Heart right ventricle (tissue), 16 donors: Measurements from ENCODE around the gene CNTNAP4. TPM values are rescaled to one million over a fixed set of nuclear protein-coding genes. Genes with fewer than 3 reads are reported as not detected.

Source experiments
- ATAC-seq, 8 donors: fragments of 200-7000 bp; cut with Tn5 transposase; one replicate each; pipeline ENCODE4 v1.9.1; 2020; ENCODE audit warnings: mild to moderate bottlenecking in 8 of 8, moderate library complexity in 8 of 8, moderate number of reproducible peaks in 1 of 8
- DNase-seq, 2 donors: peaks; one replicate each; pipeline ENCODE4 v3.0.0-alpha.2; 2020
- H3K27ac ChIP-seq, 10 donors: fragments of 200-600 bp; sonication (generic) in 2 of 10; one replicate each; pipeline versions ENCODE4 v1.5.0 to v1.8.0; 2020 to 2022; ENCODE audit warnings: mild to moderate bottlenecking in 3 of 10
- H3K27me3 ChIP-seq, 7 donors: fragments of 200-600 bp; one replicate each; pipeline ENCODE4 v1.8.0; 2021 to 2022; ENCODE audit warnings: mild to moderate bottlenecking in 2 of 7
- H3K36me3 ChIP-seq, 9 donors: fragments of 200-600 bp; sonication (generic) in 1 of 9; one replicate each; pipeline versions ENCODE4 v1.5.0 to v1.8.0; 2020 to 2022; ENCODE audit warnings: mild to moderate bottlenecking in 2 of 9
- H3K4me1 ChIP-seq, 9 donors: fragments of 200-600 bp; sonication (generic) in 1 of 9; one replicate each; pipeline versions ENCODE4 v1.5.0 to v1.8.0; 2020 to 2022; ENCODE audit warnings: mild to moderate bottlenecking in 4 of 9
- H3K4me3 ChIP-seq, 10 donors: fragments of 200-600 bp; sonication (generic) in 2 of 10; one replicate each; pipeline versions ENCODE4 v1.5.0 to v1.8.0; 2020 to 2022; ENCODE audit warnings: mild to moderate bottlenecking in 7 of 10, moderate library complexity in 2 of 10
- H3K9me3 ChIP-seq, 11 donors: fragments of 200-600 bp in 10 of 11; sonication (generic) in 2 of 11; one replicate each; pipeline versions ENCODE4 v1.5.0 to v1.8.0; 2013 to 2022; ENCODE audit warnings: mild to moderate bottlenecking in 2 of 11, control low read depth in 1 of 11, moderate library complexity in 1 of 11
- CTCF ChIP-seq, 9 donors: fragments of 200-600 bp; sonication (generic) in 2 of 9; IDR thresholded peaks; one replicate each; pipeline versions ENCODE4 v1.5.0 to v1.8.0; 2021 to 2022; ENCODE audit warnings: antibody characterized with exemption in 9 of 9, mild to moderate bottlenecking in 5 of 9, moderate library complexity in 1 of 9
- WGBS, 2 donors: extraction: QIAGEN DNeasy Blood & Tissue Kit; methylation state at CpG; one replicate each; pipeline ENCODE4 v1.1.7; 2013; ENCODE audit warnings: inconsistent platforms in 1 of 2; 5-methylcytosine and 5-hydroxymethylcytosine counted together
- intact Hi-C, 10 donors: fragments of 100-400 bp; cut with DNase I; formaldehyde crosslinking; loops; one replicate each; pipeline versions ENCODE4 v1.11.1 to v1.14.2; 2022
- polyA plus RNA-seq, 2 donors: library from polyadenylated mRNA; stranded (reverse); fragments of 200-250 nt; gene quantifications; one replicate each; pipeline ENCODE4 v1.2.3, GENCODE V29; 2013
- total RNA-seq, 10 donors: library from RNA; stranded (reverse); fragmentation: NEBNext Ultra II Directional in 3 of 10; extraction: Animal tissue kit (Norgen Biotek cat#: 25700) in 3 of 10; gene quantifications; one replicate each; pipeline versions ENCODE4 v1.2.1 to v1.2.4, GENCODE V29; 2021 to 2023
- donor health status: Arrhythmogenic right ventricular cardiomyopathy.
- donor health status: ischemic (EF 13 %, LVEDD 7.1; RV severe dilation, severe dysfunction).
- donor health status: healthy with polysubstance abuse.
- donor health status: DM: no; HTN: yes; CAD: no.
- donor health status: DM: no; HTN: no; CAD: no.
- donor health status: ischemic (EF 25% LVEDD 6.9; RV normal size, moderate dysfunction).
- donor health status: ischemic (EF 25% LVEDD 5.7; RV mildly dilated, moderate dysfunction).
- donor health status: healthy.
- donor health status: DM: yes; HTN: yes; CAD: no.
- donor health status: Ischemic cardiomyopathy.
- donor health status: ischemic (EF 35%, LVEDD 5.7; RV mildly dilated, moderate dysfunction).
- donor health status: nonischemic (EF 11% LVEDD 7.7; RV severe dilation, severe dysfunction).
- donor health status: DM: yes; HTN: yes; CAD: no.
- donor health status: PGD.
- donor health status: ischemic (EF 29% LVEDD 5.4; RV normal size, mild dysfunction).
- donor health status: nonischemic (EF 23%, LVEDD 6.1; RV moderate dilation, normal function).

CNTNAP4 gene
- total and polyA plus RNA-seq, 12 donors, result not detected

- no peaks in the 10 kb centered on the region for H3K9me3 ChIP-seq
- DNase-seq, result no peak
- H3K4me1 ChIP-seq, result no peaks in the 10 kb centered on the region
- no peak overlapping the region for H3K27ac ChIP-seq
- intact Hi-C loops, result no loop called here
- H3K36me3 ChIP-seq, result no peaks in the 10 kb centered on the region
- H3K27me3 ChIP-seq, result peaks cover 0 to 2% (median 0%) of the 10 kb centered on the region in 7 donors
- no peak for TF ChIP-seq CTCF (IDR thresholded peaks at IDR 0.05)
- no peak overlapping the region for H3K4me3 ChIP-seq
- WGBS, 2 donors, result 80 to 81% methylated on average over 3 of the region's 3 CpGs
- ATAC-seq, result no peak
These were observed 262.4 kb downstream of the CNTNAP4 start for GRCh38 chr16:76539609-76540008.

DNA sequence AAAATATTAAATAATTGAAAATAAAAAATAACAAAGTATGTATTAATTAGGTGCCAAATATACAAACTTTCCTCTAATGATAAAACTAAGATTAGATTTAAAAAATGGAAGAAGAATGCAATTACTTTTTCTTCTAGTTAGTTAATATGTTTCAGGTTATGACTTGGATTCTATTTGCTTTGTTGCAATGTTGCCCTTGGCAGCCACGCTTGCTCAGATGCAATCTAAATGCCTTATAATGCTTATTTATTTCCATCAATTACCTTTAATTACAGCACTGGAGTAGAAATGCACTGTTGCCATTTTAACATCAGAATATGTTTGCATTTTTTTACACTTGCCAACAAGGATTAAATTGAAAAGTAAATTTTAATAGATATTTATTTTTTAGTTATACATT lies 263.9 kb downstream of the CNTNAP4 start:
- Histone ChIP-seq H3K9me3 (no peaks in the 10 kb centered on the region), H3K36me3 (no peaks in the 10 kb centered on the region), H3K27me3 (peaks cover 0 to 9% (median 0%) of the 10 kb centered on the region in 7 donors), H3K4me3 (no peak overlapping the region), H3K4me1 (no peaks in the 10 kb centered on the region), H3K27ac (no peak overlapping the region)
- DNase-seq (no peak), ATAC-seq (no peak)
- intact Hi-C loops, result no loop called here
- TF ChIP-seq CTCF (IDR thresholded peaks at IDR 0.05), result no peak
- WGBS, 2 donors, result 84 to 91% methylated on average over 1 of the region's 1 CpG

DNA sequence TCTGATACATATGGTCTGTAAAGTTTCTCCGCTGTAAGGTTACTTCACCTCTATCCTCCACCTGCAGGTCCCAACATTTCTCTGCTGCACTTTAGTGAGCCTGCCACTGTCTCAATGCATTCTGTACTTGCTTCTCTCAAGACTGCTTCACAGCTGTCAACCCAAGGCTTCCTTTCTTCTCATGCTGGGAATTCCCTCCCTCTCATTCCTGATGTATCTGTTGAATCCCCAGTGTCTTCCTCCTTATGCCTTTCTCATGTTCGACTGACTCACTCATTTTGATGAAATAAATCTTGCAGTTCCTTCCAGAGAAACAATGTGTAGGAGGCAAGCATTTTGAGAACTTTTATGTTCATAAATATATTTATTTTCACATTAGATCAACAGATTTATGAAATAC lies 288.3 kb downstream of the CNTNAP4 start:
- TF ChIP-seq CTCF (IDR thresholded peaks at IDR 0.05), result no peak
- intact Hi-C loops, result no loop called here
- H3K4me1 ChIP-seq, result no peaks in the 10 kb centered on the region
- no peaks in the 10 kb centered on the region for H3K27me3 ChIP-seq
- no peak overlapping the region for H3K27ac ChIP-seq
- ATAC-seq (no peak), DNase-seq (no peak)
- 66 to 72% methylated on average over 2 of the region's 2 CpGs for WGBS, 2 donors
- no peaks in the 10 kb centered on the region for H3K9me3 ChIP-seq
- H3K4me3 ChIP-seq, result no peak overlapping the region
- no peaks in the 10 kb centered on the region for H3K36me3 ChIP-seq

GRCh38 chr16:76571755-76572154 lies 294.6 kb downstream of the CNTNAP4 start:
- ATAC-seq (no peak), DNase-seq (no peak)
- no peak for TF ChIP-seq CTCF (IDR thresholded peaks at IDR 0.05)
- no peaks in the 10 kb centered on the region for H3K4me1 ChIP-seq
- intact Hi-C loops, result loop anchor here in 1 of 10 donors (10.0 kb wide), 1 partner anchor 63 kb away; no protein-coding TSS in a partner anchor
- H3K9me3 ChIP-seq, result no peaks in the 10 kb centered on the region
- no peaks in the 10 kb centered on the region for H3K27me3 ChIP-seq
- no peaks in the 10 kb centered on the region for H3K36me3 ChIP-seq
- H3K27ac ChIP-seq, result no peak overlapping the region
- 77 to 96% methylated on average over 3 of the region's 3 CpGs for WGBS, 2 donors
- H3K4me3 ChIP-seq, result no peak overlapping the region
